Superior temporal gyrus (tissue), 1 donor: ENCODE measurements around the gene CACNA1S.

Source experiments
- DNase-seq: peaks from one replicate; pipeline ENCODE4 v3.0.0-alpha.2; 2016; ENCODE audit errors: extremely low spot score

CACNA1S gene

DNA sequence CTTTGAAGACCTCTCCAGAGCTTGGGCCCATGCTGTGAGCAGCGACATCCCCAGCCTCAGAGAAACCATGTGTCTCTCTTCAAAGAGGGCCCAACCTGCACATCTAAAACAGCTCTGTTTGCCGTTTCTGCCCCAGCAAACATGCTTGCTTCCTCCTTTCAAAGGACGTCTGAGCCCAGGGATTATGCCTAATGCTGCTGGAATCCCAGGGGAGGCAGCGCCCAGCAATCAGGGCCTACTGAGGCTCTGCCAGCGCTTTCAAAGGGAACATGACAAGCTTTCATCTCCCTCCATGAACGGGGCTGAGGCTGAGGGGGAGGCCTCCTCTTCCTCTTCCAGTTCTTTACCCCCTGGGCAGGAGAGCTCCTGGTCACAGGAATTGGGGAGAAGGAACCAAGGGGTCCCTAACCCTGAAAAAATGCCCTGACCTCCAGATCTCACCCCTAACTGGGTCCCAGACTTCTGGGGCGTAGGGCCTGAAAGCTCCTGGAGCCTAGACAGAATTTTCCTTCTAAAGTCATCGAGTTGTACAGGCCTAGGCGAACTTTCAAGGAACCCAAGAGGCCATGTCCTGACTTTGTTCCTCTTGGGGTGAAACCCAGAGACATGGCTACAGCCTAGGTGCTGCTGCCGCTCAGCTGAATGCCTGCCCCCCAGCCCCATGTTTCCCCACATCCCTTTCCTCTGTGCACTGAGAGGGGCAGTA lies 28.2 kb upstream of the CACNA1S start:
- DNase-seq = no peak

DNA sequence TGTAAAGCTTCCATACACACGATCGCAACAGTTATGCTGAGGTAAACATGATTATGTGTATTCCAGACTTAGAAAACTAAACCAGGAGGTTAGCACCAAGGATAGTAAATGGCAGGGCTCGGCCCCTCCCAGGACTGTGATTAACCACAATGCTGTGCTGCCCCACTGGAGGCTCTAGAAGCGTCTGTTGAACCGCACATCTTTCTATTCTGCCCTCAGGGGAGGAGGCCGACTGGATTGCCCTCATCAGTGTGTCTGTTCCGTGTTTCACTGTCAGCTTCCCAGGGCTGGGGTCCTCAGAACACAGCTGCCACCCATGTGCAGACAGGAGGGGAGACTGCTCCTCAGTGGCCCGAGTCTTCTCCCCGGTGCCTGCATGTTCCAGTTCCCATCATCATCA lies 27.5 kb upstream of the CACNA1S start:
- no peak for DNase-seq

DNA sequence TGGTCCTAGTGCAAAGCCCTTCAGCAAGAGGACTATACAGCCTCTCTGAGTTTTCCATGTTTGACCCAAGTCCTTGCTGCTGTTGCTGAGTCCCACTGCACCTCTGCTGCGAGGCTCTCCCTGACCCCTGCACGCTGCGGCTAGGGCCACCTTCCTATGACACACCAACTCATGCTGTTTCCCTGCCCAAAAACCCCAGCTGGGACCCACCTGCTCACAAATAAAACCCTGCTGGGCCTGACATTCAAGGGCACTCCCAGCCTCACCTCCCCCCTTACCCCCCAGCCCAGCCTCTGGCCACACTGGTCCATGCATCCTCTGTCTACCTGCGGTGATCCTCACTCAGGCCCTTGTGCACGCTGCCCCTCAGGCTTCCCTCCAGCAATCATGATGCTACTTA lies 27.1 kb upstream of the CACNA1S start:
- no peak for DNase-seq

DNA sequence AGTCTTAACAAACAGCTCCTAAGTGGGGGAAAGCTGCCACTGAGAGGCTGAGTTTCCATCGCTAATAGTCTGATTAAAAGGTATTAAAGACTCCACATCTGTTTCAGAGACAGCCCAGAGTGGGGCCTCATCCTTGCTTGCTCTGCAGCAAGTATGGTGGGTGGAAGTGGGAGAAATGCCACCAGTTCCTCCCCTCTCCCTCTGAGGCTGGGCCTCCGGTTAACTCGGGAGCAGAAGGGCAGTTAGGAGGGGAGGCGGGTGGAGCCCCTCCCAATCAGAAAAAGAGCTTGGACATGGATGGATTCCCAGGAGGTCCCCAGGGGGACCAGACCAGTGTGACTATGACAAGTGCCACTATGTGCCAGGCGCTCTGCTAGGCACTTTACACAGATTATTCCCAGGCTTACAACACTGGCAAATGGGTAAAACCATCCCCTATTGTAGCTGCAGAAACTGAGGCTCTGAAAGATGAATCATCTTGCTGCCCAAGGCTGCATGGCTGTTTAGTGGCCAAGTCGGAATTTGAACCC lies 26.1 kb upstream of the CACNA1S start:
- no peak for DNase-seq

DNA sequence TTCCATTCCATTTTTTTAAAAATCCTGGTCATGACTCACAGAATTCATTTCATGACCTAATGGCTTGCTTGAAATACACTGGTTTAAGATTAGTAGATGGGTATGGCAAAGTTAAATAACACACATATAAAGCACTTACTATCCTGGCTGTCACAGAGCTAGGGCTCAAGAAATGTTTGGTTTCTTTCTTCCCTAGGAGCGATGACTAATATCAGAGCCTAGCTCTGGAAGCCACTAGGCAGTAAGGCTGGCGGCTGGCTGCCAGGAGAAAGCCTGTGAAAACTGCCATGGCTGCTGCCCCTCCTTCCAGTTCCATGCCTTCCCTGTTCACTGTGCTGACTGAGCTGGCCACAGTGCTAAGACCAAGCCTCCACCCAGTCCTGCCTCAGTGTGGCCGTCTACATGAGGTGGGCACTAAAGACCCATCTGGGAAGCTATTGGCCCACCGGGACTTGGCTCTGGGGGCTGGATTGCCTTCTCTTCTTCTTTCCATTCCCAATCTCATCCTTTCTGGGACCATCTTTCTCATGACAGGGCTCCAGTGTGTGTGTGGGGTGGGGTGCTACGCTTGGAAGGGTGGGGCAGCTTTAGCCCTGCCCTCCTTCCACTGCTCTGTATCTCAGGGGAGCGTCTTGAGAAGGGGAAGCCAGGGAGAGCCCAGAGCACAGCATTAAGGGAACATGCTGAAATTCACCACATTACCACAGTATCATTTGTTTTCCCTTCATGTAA lies 25.5 kb upstream of the CACNA1S start:
- peak; percentile 81 for DNase-seq

DNA sequence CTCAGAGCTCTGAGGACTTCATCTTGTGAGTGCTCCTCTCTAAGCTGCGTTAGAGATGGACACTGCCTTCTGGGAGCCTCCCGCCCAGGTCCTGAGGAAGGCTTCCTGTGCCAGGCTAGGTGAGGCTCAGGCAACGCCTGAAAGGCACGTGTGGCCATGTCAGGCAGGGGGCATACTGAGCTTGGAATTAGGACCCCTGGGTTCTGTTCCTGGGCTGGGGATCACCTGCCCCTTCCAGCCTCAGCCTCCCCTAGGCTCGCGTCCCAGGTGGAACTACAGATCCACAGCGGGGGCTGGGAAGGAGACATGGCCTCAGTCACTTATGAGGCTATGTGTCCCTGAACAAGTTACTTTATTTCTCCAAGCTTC lies 24.8 kb upstream of the CACNA1S start:
- no peak for DNase-seq

DNA sequence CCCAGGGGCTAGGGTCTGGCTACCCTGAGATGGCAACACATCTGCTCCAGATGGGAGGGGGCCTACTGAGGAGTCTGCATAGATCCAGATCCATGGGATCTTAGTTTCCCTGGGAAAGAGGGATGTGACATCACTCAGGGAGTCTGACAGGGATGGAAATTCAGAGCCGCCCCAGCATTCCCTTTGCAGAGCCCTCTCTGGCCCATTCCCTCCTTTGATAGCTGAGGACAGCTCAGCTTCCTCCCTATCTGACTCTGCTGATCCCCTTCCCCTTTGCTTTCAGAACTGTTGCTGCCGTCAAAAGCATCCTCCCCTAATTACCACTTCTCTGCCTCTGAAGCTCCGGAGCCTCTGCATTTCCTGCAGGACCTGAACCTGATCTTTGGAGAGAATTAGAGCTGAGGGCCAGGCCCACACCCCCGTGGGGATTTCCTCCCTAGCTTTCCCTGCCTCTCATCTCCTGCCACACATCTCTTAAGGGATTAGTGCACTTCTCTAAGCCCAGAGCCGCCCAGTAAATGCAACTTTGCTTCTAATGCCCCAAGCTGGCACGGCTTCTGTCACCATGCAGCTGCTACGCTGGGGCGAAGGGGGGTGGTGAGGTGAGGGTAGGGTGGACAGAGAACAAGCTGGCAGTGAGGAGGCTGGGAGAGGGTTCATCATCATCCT lies 24.3 kb upstream of the CACNA1S start:
- no peak for DNase-seq

DNA sequence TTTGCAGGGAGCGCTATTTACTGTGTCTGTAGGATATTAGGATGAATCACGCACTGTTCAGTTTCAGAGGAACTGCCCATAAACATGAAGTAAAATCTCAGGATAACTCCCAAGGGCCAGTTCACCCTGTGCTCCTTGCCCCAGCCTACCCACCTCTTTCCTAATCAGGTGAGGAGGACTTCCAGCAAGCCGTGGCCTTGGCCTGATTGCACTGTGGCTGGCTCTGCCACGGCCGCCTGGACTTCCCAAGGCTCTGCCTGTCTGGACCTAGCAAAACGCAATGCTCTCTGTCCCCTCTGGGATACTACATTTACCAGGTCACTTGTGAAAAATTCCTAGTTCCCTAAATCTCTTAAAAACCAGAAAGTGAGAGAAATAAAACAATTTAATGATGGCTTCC lies 22.2 kb upstream of the CACNA1S start:
- DNase-seq = no peak

DNA sequence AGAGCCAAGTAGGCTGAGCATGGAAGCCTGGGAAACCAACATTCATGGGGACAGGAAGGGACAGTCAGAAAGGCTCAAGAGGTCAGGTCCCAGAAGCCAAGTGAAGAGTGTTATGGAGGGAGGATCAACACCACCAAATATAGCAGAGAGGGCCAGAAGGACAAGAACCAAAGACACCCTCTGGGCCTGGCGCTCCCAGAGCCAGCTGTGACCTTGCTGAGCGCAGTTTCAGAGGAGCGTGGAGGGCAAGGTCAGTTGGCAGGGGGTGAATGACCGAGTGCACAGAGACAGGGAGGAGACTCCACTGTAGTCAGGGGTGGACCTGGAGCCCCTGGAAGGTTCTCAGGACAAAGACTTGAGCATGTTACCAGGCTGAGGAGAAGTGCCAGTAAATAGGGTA lies 19.2 kb upstream of the CACNA1S start:
- no peak for DNase-seq

DNA sequence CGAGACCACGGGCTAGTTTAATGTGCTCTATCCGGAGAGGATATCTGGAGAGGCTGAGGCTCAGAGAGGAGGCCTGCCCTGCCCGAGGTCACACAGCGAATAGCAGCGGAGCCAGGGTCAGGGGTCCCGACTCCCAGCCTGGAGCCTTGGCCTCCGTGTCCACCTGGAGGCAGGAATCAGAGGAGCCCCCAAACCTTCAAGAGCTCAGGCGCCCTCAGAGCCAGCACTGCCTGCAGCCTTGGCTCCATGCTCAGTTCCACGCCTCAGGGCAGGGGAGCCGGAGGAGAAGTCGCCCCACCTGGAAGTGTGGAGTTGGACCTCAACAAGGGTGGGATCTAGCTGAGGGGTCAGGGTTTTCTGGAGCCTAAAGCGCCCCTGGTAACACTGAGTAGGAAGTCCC lies 16.7 kb upstream of the CACNA1S start:
- DNase-seq = no peak

DNA sequence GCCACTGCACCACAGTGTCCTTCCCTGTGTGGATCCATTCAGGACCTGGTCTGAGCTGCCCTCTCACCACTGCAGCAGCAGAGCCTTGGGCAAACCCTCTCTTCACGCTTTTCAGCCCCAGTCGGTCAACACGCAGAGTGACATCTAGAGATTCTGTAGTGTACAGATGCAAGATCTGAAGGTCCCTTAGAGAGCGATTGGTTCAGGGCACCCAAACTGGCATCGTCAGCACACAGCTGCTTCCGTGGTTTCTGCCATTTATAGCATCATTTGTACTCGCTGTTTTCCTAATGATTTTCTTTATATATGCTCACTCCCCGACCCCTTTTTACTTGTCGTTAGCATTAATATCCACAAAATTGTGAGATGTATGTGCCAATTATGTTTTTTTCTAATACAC lies 16.2 kb upstream of the CACNA1S start:
- no peak for DNase-seq

DNA sequence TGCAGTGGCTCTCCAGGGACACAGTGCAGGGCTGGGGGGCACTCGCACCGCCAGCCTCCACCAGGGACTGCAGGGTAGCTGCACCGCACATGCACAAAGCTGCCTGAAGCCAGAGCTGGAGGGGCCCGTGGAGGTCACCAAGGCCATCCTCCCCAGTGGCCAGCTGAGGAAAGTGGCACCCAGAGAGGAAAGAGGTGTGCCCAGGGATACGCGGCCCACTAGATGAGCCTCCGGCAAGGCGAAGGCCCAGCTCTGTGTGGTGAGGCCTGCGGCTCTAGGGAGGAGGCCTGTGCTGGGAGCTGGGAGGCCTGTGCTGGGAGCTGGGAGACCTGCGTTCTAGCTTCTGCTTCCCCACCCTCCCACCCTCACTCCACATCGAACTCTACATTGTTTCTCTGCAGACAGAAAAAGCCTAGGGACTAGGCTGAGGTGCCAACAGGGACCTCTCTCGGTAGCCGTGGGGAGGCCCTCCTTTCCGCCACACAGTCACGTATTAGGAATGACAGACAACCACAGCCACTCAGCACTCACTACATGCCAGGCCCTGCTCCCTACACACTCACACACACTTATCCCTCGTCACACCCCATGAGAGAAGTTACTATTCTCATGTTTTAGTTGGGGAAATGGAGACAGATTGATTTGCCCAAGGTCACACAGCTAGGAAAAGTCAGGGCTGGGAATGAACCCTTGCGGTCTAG lies 15.7 kb upstream of the CACNA1S start:
- no peak for DNase-seq

DNA sequence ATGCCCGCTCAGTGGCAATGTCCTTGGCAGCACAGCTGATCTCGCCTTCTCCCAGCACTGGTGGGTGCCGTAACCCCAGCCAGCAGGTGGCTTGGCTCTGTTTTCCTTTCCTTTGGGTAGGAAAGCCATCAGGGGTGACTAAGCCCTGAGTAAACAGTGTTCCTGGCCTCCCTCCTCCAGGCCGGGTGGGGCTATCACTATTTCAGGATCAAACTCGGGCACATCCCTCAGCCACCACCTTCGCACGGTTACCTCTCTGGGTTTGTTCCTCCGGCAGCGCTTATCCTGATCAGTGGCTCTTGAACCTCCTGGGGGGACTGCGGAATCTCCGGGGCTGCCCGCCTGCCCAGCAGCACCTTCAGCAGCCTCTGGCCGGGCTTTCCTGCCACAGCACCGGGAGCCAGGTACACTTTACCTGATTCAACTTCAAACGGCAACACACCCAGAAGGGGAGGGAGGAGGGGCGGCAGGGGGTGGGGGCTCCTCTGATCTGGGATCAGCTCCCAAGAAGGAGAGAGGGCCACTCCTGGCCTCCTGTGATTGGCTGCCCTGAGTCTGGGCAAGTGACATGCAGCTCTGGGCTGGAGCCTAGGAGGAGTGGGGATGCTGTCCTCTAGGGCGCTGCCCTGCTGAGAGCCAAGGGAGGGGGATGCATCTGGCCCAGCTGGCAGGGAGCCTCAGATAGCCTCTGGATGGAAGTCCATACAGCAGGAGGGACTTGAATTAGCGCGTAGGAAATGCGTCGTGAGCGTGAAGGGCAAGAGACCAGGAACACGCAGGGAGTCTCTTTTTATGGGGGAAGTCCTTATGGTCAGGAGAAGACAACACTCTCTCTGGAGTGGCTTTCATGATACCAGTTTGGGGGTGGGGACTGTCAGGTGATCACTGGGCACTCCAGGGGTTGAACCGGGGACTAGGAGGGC lies 14.9 kb upstream of the CACNA1S start, which contains the start of gene ASCL5:
TSS of gene ASCL5 (minus strand) at position 353 of the 923 bp plus-strand sequence. CDS start 11,812 bp downstream, outside the sequence.
- DNase-seq = no peak

DNA sequence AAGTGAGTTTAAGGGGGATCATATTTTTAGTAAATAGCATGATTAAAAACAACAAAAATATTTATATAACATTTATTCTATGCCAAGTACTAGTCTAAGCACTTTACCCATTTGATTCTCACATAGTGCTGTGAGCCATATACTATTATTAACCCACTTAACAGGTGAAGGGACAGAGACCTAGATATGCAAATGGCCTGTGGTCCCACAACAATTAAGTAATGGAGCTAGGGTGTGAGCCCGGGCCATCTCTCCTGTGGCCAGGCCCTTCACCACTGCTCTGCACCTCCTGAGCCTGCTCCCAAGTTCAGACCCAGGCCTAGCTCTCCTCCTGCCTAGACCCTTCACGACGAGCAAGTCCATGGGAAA lies 14.2 kb upstream of the CACNA1S start:
- no peak for DNase-seq

DNA sequence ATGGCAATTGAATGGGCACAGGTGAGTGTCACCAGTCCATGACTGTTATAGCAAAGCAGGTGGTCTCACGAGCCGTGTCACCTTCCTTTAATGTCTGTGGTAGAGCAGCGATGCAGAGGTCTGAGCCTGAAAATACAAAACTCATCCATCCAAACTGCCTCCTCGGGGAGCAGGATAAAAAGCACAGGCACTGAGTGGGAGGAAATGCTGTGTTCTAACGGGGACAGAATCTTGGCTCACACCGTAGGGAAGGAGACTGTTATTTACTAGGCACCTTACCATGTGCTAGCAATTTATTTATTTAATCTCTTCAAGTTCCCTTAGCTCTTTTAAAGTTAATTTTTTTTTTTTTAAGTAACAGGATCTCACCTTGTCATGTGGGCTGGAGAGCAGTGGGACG lies 13.6 kb upstream of the CACNA1S start:
- no peak for DNase-seq

DNA sequence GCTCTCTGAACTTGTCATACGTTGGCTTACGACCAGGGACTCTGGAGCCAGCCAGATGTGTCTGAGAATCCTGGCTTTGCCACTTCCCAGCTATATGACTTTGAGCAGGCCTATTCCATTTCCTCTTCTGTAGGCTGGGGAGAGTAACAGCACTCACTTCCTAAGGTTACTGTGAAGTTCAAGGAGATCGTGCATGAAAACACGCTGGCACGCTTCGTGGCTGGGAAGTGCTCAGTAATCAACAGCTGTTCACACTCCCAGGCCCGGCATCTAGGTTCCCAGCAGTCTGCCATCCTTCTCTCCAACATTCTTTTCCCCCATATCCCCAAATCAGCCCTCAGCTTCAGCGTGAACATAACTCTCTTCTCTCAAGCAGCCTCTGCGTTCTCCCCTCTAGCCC lies 12.8 kb upstream of the CACNA1S start:
- DNase-seq = no peak

DNA sequence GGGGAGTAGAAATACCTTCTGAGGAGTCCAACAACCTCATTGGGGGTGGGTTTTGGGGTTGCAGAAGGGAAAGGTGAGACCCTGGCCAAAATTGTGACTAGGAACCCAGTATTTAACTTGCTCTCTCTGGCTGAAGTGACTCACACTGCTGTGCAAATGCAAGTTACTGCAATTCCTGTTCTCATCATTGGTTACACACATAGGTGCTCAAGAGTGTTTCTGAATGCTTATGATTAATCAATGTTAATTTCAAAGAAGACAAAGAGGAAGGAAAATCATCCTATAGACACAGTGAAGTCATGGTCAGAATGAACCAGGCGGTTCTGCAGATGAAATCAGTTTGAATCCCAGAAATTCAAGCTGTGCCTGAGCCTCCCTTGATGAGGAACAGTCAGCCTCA lies 11.6 kb upstream of the CACNA1S start:
- DNase-seq = no peak

DNA sequence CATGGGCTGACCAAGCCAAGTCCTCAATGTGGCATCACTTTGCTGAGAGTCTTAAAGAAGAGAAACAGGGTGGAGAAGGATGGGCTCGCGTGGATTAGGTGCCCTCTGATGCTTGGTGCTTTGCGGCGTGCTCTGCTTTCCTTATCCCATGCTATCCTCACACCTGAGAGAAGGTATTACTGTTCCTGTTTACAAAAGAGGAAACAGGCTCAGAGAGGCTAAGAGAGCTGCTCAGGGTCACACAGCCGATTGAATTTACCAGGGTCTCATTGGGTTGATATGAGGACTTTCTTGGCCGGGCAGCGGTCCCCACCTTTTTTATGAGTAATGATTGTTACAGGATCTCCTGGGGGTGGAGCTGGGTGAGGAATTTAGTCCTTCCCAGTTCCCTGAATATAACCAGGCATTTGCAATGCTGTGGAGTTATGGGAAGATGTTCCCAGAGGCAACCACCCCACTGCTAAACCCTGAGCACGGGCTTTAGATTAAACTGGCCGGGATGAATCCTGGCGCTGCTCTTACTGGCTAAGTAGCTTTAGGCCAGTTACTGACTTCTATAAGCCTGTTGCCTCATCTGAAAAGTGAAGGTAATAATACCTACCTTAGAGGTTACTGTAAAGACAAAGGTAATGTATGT lies 10.2 kb upstream of the CACNA1S start:
- no peak for DNase-seq

DNA sequence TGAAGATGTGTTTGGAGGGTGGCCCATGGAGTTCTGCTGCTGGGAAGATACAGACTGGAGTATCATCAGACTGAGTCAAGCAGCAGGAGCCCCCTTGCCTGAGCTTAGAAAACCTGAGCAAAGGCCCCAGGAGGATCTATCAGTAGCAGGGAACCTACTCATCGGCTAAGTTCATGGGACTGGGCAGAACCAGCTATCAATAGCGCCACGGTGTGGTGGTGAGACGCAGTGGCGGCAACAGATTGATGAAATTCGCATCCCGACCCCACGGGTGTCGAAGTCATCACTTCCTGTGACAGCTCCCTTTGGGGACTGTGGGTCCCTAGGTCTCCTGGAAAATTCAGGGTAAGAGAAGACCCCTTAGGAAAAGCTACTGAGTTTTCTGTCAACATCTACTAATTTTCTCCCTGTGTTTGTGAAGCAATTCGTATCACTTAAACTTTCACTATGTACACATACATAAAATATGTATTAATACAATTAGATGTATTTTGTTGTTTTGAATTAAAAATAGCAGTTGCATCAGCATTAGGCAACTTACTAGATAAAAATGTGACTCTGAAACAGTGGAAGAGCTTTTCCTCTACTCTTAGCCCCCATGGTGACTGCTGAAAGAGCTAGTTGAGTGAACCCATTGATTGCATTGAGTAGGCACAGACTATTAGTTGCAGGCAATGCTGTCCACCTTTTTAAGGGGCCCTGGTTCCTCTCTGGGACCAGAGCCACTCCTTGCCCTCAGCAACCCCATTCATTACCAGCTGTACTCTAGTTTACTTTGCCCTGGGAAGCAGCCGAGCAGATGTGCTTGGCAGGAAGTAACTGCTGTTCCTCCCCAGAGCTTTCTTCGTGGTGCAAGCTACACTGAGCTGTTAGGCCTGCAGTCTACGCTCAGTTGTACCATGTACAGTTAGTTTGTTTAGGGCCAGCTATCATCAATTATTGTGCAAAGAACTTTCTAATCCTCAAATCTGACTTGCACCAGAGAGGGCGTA lies 7.3 kb upstream of the CACNA1S start:
- DNase-seq = peak; percentile 69
